Measurements from ENCODE around the gene CYP1A1. TPM values are rescaled to one million over a fixed set of nuclear protein-coding genes. Genes with fewer than 3 reads are reported as not detected.

The CYP1A1 gene, protein sequence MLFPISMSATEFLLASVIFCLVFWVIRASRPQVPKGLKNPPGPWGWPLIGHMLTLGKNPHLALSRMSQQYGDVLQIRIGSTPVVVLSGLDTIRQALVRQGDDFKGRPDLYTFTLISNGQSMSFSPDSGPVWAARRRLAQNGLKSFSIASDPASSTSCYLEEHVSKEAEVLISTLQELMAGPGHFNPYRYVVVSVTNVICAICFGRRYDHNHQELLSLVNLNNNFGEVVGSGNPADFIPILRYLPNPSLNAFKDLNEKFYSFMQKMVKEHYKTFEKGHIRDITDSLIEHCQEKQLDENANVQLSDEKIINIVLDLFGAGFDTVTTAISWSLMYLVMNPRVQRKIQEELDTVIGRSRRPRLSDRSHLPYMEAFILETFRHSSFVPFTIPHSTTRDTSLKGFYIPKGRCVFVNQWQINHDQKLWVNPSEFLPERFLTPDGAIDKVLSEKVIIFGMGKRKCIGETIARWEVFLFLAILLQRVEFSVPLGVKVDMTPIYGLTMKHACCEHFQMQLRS
- total RNA-seq (2014; rRNA removed; shearing (Covaris generic)), result 0.50 and 1.4 TPM in 2 replicates
- 0.16 and 0.21 TPM in 2 replicates for polyA plus RNA-seq (2016; fragmentation: Nextera tagmentation; extraction: Ambion mirVana)
- long read RNA-seq, result 0 reads

DNA sequence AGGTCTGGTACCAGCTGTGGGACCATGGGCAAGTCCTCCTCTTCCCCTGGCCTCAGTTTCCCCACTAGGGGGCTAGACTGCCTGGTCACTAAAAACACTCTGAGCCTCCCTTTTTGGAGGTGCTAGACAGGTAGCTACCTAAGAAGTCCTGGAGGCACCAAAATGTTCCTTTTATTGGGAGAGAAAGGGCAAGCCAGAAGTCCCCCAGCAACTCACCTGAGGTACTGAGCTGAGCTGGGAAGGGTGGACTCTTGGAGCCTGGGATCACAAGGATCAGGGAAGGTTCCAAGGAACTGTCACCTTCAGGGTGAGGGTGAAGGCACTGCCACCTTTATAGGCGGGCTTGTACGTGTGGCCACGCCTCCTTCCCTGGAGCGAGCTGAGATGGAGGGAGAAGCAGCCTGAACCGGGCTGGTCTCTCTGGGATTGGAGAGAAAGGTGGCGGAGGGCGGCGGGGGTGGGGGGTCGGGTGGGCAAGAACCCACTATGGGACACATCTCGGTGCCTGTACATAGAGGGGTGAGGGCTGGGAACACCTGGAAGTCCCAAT lies at the start of gene CYP1A1:
Gene CYP1A1, minus strand, starts transcription at position 304 of the 550 bp plus-strand sequence. CDS start 2,431 bp downstream, outside the sequence.
- peak within 1 kb of the TSS; percentile 65 for H3K4me3 Mint-ChIP-seq
- Histone ChIP-seq H3K4me2 (peak within 1 kb of the TSS; percentile 83), H4K20me1 (replicated peaks; ENCODE audit: insufficient read depth) (no peaks in the 10 kb centered on the region), H2AFZ (peak within 1 kb of the TSS; percentile 99), H3K36me3 (ENCODE audit: insufficient read depth) (no peaks in the 10 kb centered on the region), H3K4me3 (peak within 1 kb of the TSS; percentile 67), H3K79me2 (replicated peaks; ENCODE audit: insufficient read depth) (no peaks in the 10 kb centered on the region), H3F3A (replicated peaks; ENCODE audit: low read depth) (no peaks in the 10 kb centered on the region), H3K4me1 (ENCODE audit: insufficient read depth) (peaks cover 7% of the 10 kb centered on the region; the same call in 1 of the 2 replicates), H3K9me2 (ENCODE audit: insufficient read depth) (0 out of 2 replicates have a peak, but pooled peaks cover 5% of the 10 kb centered on the region), H3K27ac (ENCODE audit: low read depth) (no peak within 1 kb of the TSS), H3K27me3 (ENCODE audit: insufficient read depth) (peaks cover 33% of the 10 kb centered on the region)
- no peak within 1 kb of the TSS for H3K27ac Mint-ChIP-seq
- ATAC-seq, result peak; percentile 66
- peaks cover 5% of the 10 kb centered on the region for H3K4me1 Mint-ChIP-seq
- peak; percentile 68 for DNase-seq (ENCODE audit: low spot score)
- H3K36me3 Mint-ChIP-seq (ENCODE audit: low read depth), result peaks cover 3% of the 10 kb centered on the region; the same call in 2 of the 3 replicates
- TF ChIP-seq EZH2 (IDR thresholded peaks at IDR 0.05; ENCODE audit: low read depth, unreplicated experiment) (no peak), REST (IDR thresholded peaks at IDR 0.05; ENCODE audit: unreplicated experiment) (no peak), POLR2AphosphoS5 (IDR thresholded peaks at IDR 0.05; ENCODE audit: low read depth) (peak; percentile 7; the same call in 1 of the 2 replicates)
- peaks cover 25% of the 10 kb centered on the region for H3K27me3 Mint-ChIP-seq (ENCODE audit: insufficient read depth, low read depth, poor library complexity)
- peaks cover 12% of the 10 kb centered on the region for H3K9me3 Mint-ChIP-seq

DNA sequence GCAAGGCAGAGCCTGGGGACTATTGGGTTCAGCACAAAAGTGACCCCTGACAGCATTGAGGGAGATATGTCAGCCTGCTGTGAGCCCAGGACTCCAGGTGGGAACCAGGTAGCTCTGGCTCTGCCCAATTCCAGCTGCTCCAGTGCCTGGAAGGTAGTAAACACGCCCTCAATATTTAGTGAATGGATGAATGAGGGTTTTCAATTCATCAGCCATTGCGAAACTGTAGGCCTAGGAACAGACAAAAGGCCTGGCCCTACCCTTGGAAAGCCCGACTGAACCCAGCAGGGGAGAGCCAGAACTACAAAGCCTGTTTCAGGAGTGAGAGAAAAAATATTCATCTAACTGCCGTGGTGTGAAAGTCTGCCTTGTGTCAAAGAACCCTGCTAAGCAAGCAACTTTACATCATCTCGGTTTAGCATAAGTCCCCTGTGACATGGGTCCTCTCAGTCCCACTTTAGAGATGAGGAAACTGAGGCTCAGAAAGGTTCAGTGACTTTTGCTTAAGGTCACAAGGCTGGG lies 48.5 kb upstream of the CYP1A1 start:
- Mint-ChIP-seq H3K27ac (no peak overlapping the region), H3K36me3 (ENCODE audit: low read depth) (no peaks in the 10 kb centered on the region), H3K4me3 (no peak overlapping the region), H3K27me3 (ENCODE audit: insufficient read depth, low read depth, poor library complexity) (peaks cover 25% of the 10 kb centered on the region), H3K4me1 (peaks cover 40% of the 10 kb centered on the region), H3K9me3 (no peaks in the 10 kb centered on the region)
- H3K4me3 ChIP-seq, result no peak overlapping the region
- DNase-seq (ENCODE audit: low spot score), result peak; percentile 56
- H3K4me2 ChIP-seq, result 0 out of 2 replicates have a peak overlapping the region, but pooled peaks have one; percentile 36
- H3K79me2 ChIP-seq (replicated peaks; ENCODE audit: insufficient read depth), result no peaks in the 10 kb centered on the region
- H3K27me3 ChIP-seq (ENCODE audit: insufficient read depth), result no peaks in the 10 kb centered on the region
- no peak overlapping the region for H2AFZ ChIP-seq
- no peak overlapping the region for H3K27ac ChIP-seq (ENCODE audit: low read depth)
- H3K4me1 ChIP-seq (ENCODE audit: insufficient read depth), result peaks cover 14% of the 10 kb centered on the region; the same call in 1 of the 2 replicates
- no peak for TF ChIP-seq ZNF114 (CRISPR knock-in tag; IDR thresholded peaks at IDR 0.05)
- TF ChIP-seq JUNB (IDR thresholded peaks at IDR 0.05; ENCODE audit: unreplicated experiment), result no peak
- TF ChIP-seq REST (IDR thresholded peaks at IDR 0.05; ENCODE audit: unreplicated experiment), result no peak
- no peaks in the 10 kb centered on the region for H4K20me1 ChIP-seq (replicated peaks; ENCODE audit: insufficient read depth)
- no peaks in the 10 kb centered on the region for H3K36me3 ChIP-seq (ENCODE audit: insufficient read depth)
- H3F3A ChIP-seq (replicated peaks; ENCODE audit: low read depth), result 0 out of 2 replicates have a peak, but pooled peaks cover 3% of the 10 kb centered on the region
- no peaks in the 10 kb centered on the region for H3K9me2 ChIP-seq (ENCODE audit: insufficient read depth)
- peak; percentile 14 for ATAC-seq

Measured in GM23338 (cell line).